SIG-M5 treated with dmso at 0.1 percent for 504 hours (cell line): ENCODE data around the gene VANGL1.
A peak's percentile ranks its signal among the peaks of the same experiment; 100 is the strongest.
"Not testable (repeated sequence)": the region's sequence is repeated elsewhere in the genome, so short reads cannot be mapped to it uniquely, and the experiment has no call there.

ENCODE experiments used
- DNase-seq: peaks from one replicate; lab custom pipeline; 2025; ENCODE audit not compliant: unreplicated experiment; lab: John Stamatoyannopoulos, UW

Gene VANGL1

GRCh38 chr1:115641762-115642167 is at the start of gene VANGL1:
Gene VANGL1, plus strand, starts transcription at chr1:115641970. Its CDS starts 9,444 bp downstream, at chr1:115651414.
- peak; percentile 61 for DNase-seq

- DNase-seq, result no peak
Observed at GRCh38 chr1:115592264-115592663, 49.5 kb upstream of the VANGL1 start.

GRCh38 chr1:115593365-115594259 is 48.2 kb upstream of the VANGL1 start:
- DNase-seq, result no peak

- no peak for DNase-seq
Observed at GRCh38 chr1:115594600-115594999, 47.2 kb upstream of the VANGL1 start.

- peak; percentile 72 for DNase-seq
Observed at GRCh38 chr1:115595279-115596079, 46.3 kb upstream of the VANGL1 start.

- DNase-seq, result no peak
Observed at GRCh38 chr1:115596080-115596780, 45.5 kb upstream of the VANGL1 start.

GRCh38 chr1:115604508-115604907 is 37.3 kb upstream of the VANGL1 start:
- no peak for DNase-seq

- DNase-seq, result no peak
Observed at GRCh38 chr1:115606305-115606704, 35.5 kb upstream of the VANGL1 start.

GRCh38 chr1:115609021-115609420 is 32.7 kb upstream of the VANGL1 start:
- DNase-seq, result no peak

- no peak for DNase-seq
Observed at GRCh38 chr1:115613767-115614166, 28.0 kb upstream of the VANGL1 start.

- DNase-seq, result no peak
Observed at GRCh38 chr1:115620453-115620852, 21.3 kb upstream of the VANGL1 start.

GRCh38 chr1:115620950-115621349 is 20.8 kb upstream of the VANGL1 start:
- DNase-seq, result no peak

- no peak for DNase-seq
Observed at GRCh38 chr1:115624859-115625258, 16.9 kb upstream of the VANGL1 start.

- DNase-seq, result no peak
Observed at GRCh38 chr1:115630342-115630741, 11.4 kb upstream of the VANGL1 start.

- DNase-seq, result no peak
Observed at GRCh38 chr1:115632251-115633026, 9.3 kb upstream of the VANGL1 start.

- not testable (repeated sequence) for DNase-seq
Observed at GRCh38 chr1:115633606-115634005, 8.2 kb upstream of the VANGL1 start.

GRCh38 chr1:115637247-115637646 is 4.5 kb upstream of the VANGL1 start:
- not testable (repeated sequence) for DNase-seq

- no peak for DNase-seq
Observed at GRCh38 chr1:115640384-115640783, 1.4 kb upstream of the VANGL1 start.

GRCh38 chr1:115642168-115643072 is 650 bp downstream of the VANGL1 start:
- peak; percentile 42 for DNase-seq
